K562 (cell line): Measurements from ENCODE around the gene TIMM50. TPM values are rescaled to one million over a fixed set of nuclear protein-coding genes. Genes with fewer than 3 reads are reported as not detected.

ENCODE experiments used
- ATAC-seq: fragments of 200-7000 bp; cut with Tn5 transposase; 3 replicates; pipeline ENCODE4 v1.9.1; 2020; ENCODE audit warnings: moderate library complexity
- BruUV-seq: library from RNA; stranded (reverse); fragments of 400-500 nt; replicated peaks from 2 replicates; lab custom pipeline; 2021; lab: Mats Ljungman, UMichigan
- CTCF ChIA-PET: fragments of 300-600 bp; formaldehyde crosslinking; extraction: SDS; loops from one replicate; lab custom pipeline; 2021; ENCODE audit warnings: low intra/inter-chr PET ratio; lab: Yijun Ruan, JAX
- POLR2A ChIA-PET: fragments of 300-600, 350-650 bp; sonication (Branson Sonifier 250); formaldehyde crosslinking; extraction: SDS; loops from one replicate; lab custom pipeline; 2021; ENCODE audit warnings: antibody characterized with exemption, inconsistent platforms; lab: Yijun Ruan, JAX
- DNase-seq, 4 experiments: peaks; one replicate each; pipeline versions ENCODE4 v3.0.0 to v3.0.0-alpha.2; 2011 to 2018; ENCODE audit warnings: low spot score in 3 of 4, mixed read lengths in 3 of 4; ENCODE audit errors: extremely low read depth in 1 of 4
- FAIRE-seq: peaks from 2 replicates; lab custom pipeline; 2011; peaks lifted over from hg19 to GRCh38; lab: Jason Lieb, UNC
- H2AFZ ChIP-seq: 2 replicates; pipeline ENCODE4 v1.6.0; 2011; ENCODE audit warnings: low read depth, low read length, control low read depth, inconsistent platforms
- H3K27ac ChIP-seq: fragments of 200-600 bp; 3 replicates; pipeline ENCODE4 v1.8.0; 2011; ENCODE audit warnings: low read depth, mild to moderate bottlenecking, control low read depth, inconsistent platforms, low read length, moderate library complexity, mixed read lengths; ENCODE audit errors: extremely low read depth
- H3K27me3 ChIP-seq, 2 experiments: fragments of 300-600 bp in 1 of 2; 2 replicates in 1 of 2; 3 replicates in 1 of 2; pipeline versions ENCODE4 v1.6.0 to v1.8.0; 2011; ENCODE audit warnings: inconsistent platforms in 2 of 2, low read length in 2 of 2, mild to moderate bottlenecking in 1 of 2, mixed read lengths in 1 of 2, moderate library complexity in 1 of 2; ENCODE audit not compliant: control insufficient read depth in 2 of 2, insufficient read depth in 2 of 2
- H3K36me3 ChIP-seq: fragments of 300-600 bp; 3 replicates; pipeline ENCODE4 v1.8.0; 2011; ENCODE audit warnings: mild to moderate bottlenecking, low read length, inconsistent platforms; ENCODE audit not compliant: control insufficient read depth, insufficient read depth
- H3K4me1 ChIP-seq, 2 experiments: fragments of 200-600 bp in 1 of 2; replicated peaks in 1 of 2; 2 replicates in 1 of 2; 3 replicates in 1 of 2; pipeline versions ENCODE4 v1.5.1 to v1.8.0; 2011; ENCODE audit warnings: inconsistent platforms in 2 of 2, low read length in 2 of 2, mild to moderate bottlenecking in 1 of 2, mixed read lengths in 1 of 2, moderate library complexity in 1 of 2; ENCODE audit not compliant: control insufficient read depth in 2 of 2, insufficient read depth in 2 of 2
- H3K4me2 ChIP-seq: 2 replicates; pipeline ENCODE4 v1.6.1; 2011; ENCODE audit warnings: low read length, control low read depth, inconsistent platforms, mixed read lengths; ENCODE audit not compliant: insufficient read depth
- H3K4me3 ChIP-seq: fragments of 200-600 bp; sonication (generic), shearing (Covaris generic); 2 replicates; pipeline ENCODE4 v1.5.1; 2016; ENCODE audit warnings: control low read depth, inconsistent platforms
- H3K79me2 ChIP-seq: fragments of 200-600 bp; 3 replicates; pipeline ENCODE4 v1.8.0; 2011; ENCODE audit warnings: low read length, inconsistent platforms; ENCODE audit not compliant: control insufficient read depth, insufficient read depth
- H3K9ac ChIP-seq, 2 experiments: 2 replicates each; pipeline versions ENCODE4 v1.6.0 to v1.6.1; 2011; ENCODE audit warnings: low read depth in 2 of 2, low read length in 2 of 2, control low read depth in 1 of 2, inconsistent platforms in 1 of 2, mild to moderate bottlenecking in 1 of 2, mixed read lengths in 1 of 2; ENCODE audit not compliant: insufficient read depth in 1 of 2
- H3K9me1 ChIP-seq: one replicate; pipeline ENCODE4 v1.6.0; 2011; ENCODE audit warnings: inconsistent platforms, mild to moderate bottlenecking, low read length, moderate library complexity; ENCODE audit not compliant: control insufficient read depth, insufficient read depth
- H3K9me3 ChIP-seq: replicated peaks from 2 replicates; pipeline ENCODE4 v1.5.1; 2011; ENCODE audit warnings: low read depth, low read length, inconsistent platforms; ENCODE audit not compliant: control insufficient read depth, insufficient read depth
- H4K20me1 ChIP-seq: replicated peaks from 2 replicates; pipeline ENCODE4 v1.6.1; 2011; ENCODE audit warnings: low read length, inconsistent platforms, mixed read lengths; ENCODE audit not compliant: control insufficient read depth, insufficient read depth
- TCF3 ChIP-seq: sonication (generic); formaldehyde crosslinking; IDR thresholded peaks from 2 replicates; pipeline ENCODE4 v1.4.0; 2020; ENCODE audit warnings: mild to moderate bottlenecking, missing genetic modification reagents
- WGBS: fragments of 100-300 bp; shearing (Covaris generic); methylation state at CpG from one replicate; pipeline ENCODE4 v1.1.6; 2016; ENCODE audit warnings: low coverage, mixed read lengths; ENCODE audit not compliant: insufficient coverage; ENCODE audit errors: missing lambda C conversion rate; 5-methylcytosine and 5-hydroxymethylcytosine counted together
- in situ Hi-C: fragments of 300-500 bp; cut with MboI; formaldehyde crosslinking; loops from 4 replicates; pipeline ENCODE4 v1.15.0; 2018; ENCODE audit warnings: inconsistent platforms, mixed read lengths
- intact Hi-C: fragments of 100-400 bp; cut with micrococcal nuclease; formaldehyde crosslinking; loops from 2 replicates; pipeline ENCODE4 v1.14.2; 2022
- polyA plus RNA-seq, 8 experiments: library from polyadenylated mRNA; depleted of rRNA in 4 of 8; stranded (reverse) in 5 of 8; unstranded in 3 of 8; fragments of >200 nt; fragmentation: Nextera tagmentation in 2 of 8; fragmentation: Illumina TruSeq in 1 of 8; extraction: Ambion mirVana in 2 of 8; extraction: Trizol in 1 of 8; gene quantifications; 2 replicates each; pipeline versions ENCODE4 v1.2.1 to v1.2.3, GENCODE V29; 2011 to 2014; ENCODE audit warnings: inconsistent platforms in 1 of 8, missing spikeins in 1 of 8
- total RNA-seq, 7 experiments: library from RNA; depleted of rRNA in 6 of 7; stranded (reverse); fragments of >200 nt in 6 of 7; fragmentation: Illumina TruSeq in 2 of 7; extraction: Trizol in 2 of 7; gene quantifications; 2 replicates each; pipeline versions ENCODE4 v1.2.1 to v1.2.3, GENCODE V29; 2011 to 2021; ENCODE audit warnings: low replicate concordance in 1 of 7
- TF ChIP-seq, protein P1 (sequence below): fragments of 250-450 bp; sonication (Bioruptor Pico); IDR thresholded peaks from 2 replicates; pipeline ENCODE4 v1.8.0; 2021; ENCODE audit warnings: mild to moderate bottlenecking, moderate library complexity
- TF ChIP-seq, protein P2 (sequence below): fragments of 250-450 bp; sonication (Bioruptor Pico); IDR thresholded peaks from 2 replicates; pipeline ENCODE4 v1.5.0; 2021; ENCODE audit warnings: mild to moderate bottlenecking, moderate library complexity
- TF ChIP-seq, protein P3 (sequence below): sonication (generic); formaldehyde crosslinking; IDR thresholded peaks from 2 replicates; pipeline ENCODE4 v1.8.1; 2023; ENCODE audit warnings: missing genetic modification reagents, mild to moderate bottlenecking, borderline replicate concordance
- TF ChIP-seq, protein P4 (sequence below): fragments of 450-650 bp; formaldehyde crosslinking; IDR thresholded peaks from 2 replicates; pipeline ENCODE4 v1.4.0; 2020; ENCODE audit warnings: mild to moderate bottlenecking, moderate library complexity

Gene TIMM50
- total and polyA plus RNA-seq, 9 of the 15 experiments (the other 6 are each of a cell fraction or from before 2014, with no cell fraction given), result 28.3 to 221 (median 170) TPM

DNA sequence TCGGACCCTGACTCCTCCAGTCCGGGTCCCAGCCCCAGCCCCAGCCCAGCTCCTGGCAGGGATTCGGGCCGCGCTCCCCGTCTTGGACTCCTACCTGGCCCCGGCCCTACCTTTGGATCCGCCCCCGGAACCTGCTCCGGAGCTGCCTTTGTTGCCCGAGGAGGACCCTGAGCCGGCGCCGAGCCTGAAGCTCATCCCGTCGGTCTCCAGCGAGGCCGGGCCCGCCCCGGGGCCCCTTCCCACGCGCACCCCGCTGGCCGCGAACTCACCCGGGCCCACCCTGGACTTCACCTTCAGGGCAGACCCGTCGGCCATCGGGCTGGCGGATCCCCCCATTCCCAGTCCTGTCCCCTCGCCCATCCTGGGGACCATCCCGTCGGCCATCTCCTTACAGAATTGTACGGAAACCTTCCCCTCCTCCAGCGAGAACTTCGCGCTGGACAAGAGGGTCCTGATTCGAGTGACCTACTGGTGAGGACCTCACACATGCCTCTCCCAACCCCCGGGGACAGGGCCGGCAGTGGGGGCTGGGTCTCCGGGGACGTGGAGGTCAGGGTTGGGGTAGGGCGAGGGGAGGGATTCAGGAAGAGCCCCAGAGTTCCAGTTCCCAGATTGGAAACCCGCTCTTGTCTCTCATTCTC lies 35.0 kb downstream of the TIMM50 start:
- POLR2A ChIA-PET, result no interaction called here
- in situ Hi-C loops (no loop called here), intact Hi-C loops (no loop called here)
- Histone ChIP-seq H3K79me2 (no peaks in the 10 kb centered on the region), H2AFZ (no peak overlapping the region), H4K20me1 (no peaks in the 10 kb centered on the region), H3K4me3 (no peak overlapping the region), H3K9ac (no peak overlapping the region; a peak in 1 of 4 replicates), H3K36me3 (no peaks in the 10 kb centered on the region), H3K9me3 (no peaks in the 10 kb centered on the region), H3K4me2 (no peak overlapping the region), H3K27me3 (peaks cover 4 to 19% of the 10 kb centered on the region in 2 experiments; a peak in 4 of 5 replicates), H3K9me1 (no peaks in the 10 kb centered on the region), H3K4me1 (peaks cover 21 to 32% of the 10 kb centered on the region in 2 experiments; a peak in 4 of 5 replicates), H3K27ac (no peak overlapping the region)
- 80% methylated on average over 23 of the region's 44 CpGs for WGBS
- BruUV-seq, result no TSS peak
- no peak for ATAC-seq
- CTCF ChIA-PET, result no interaction called here
- no peak for FAIRE-seq
- TF ChIP-seq, protein P1, sequence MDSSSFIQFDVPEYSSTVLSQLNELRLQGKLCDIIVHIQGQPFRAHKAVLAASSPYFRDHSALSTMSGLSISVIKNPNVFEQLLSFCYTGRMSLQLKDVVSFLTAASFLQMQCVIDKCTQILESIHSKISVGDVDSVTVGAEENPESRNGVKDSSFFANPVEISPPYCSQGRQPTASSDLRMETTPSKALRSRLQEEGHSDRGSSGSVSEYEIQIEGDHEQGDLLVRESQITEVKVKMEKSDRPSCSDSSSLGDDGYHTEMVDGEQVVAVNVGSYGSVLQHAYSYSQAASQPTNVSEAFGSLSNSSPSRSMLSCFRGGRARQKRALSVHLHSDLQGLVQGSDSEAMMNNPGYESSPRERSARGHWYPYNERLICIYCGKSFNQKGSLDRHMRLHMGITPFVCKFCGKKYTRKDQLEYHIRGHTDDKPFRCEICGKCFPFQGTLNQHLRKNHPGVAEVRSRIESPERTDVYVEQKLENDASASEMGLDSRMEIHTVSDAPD (CRISPR knock-in tag), result no peak
- no peak for TF ChIP-seq TCF3 (CRISPR knock-in tag)
- TF ChIP-seq, protein P2, sequence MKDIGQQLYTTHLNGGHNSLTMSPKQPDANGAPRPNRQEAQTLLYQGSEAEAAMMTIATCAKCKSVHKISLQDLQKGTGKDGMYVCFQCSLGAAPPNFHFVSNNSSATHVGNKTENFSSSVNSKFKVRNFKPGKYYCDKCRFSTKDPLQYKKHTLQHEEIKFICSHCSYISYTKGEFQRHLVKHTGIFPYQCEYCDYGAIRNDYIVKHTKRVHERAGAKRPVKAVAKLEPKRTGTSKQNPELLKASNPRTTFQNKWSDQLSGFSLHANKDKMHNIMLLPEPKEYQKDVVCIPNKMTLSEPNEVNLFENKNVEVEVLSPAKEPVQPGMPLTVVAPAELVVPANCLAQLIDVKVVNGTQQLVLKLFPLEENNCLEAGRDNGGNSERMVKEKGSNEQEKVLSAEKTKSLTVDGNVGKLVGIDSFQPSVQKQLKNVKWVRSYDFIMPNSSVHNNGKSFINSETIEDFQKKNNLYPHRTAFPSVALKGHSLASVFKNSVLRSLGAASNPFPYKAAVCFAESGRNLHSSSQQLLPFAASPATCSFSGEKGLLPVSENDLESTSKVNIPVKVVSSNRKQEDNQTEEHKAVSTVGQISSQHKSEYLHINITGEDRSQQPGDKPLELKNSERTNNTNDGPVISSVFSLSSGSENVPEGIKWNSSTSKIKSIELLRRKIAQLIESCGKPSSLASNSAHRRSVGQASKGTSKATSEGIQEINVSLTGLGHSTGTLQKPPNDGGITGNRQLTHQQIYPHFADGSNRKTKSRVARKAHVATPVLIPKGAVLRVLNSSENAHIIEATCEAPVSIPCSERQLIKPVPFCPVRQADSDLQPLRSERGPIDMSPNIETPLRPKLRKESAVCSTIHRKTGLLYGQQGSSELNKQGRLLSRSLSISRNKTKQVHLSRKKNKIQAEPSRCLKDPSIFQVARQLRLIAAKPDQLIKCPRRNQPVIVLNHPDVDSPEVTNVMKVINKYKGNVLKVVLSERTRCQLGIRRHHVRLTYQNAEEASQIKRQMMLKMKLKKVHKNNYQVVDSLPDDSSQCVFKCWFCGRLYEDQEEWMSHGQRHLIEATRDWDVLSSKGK (CRISPR knock-in tag), result no peak
- TF ChIP-seq, protein P3, sequence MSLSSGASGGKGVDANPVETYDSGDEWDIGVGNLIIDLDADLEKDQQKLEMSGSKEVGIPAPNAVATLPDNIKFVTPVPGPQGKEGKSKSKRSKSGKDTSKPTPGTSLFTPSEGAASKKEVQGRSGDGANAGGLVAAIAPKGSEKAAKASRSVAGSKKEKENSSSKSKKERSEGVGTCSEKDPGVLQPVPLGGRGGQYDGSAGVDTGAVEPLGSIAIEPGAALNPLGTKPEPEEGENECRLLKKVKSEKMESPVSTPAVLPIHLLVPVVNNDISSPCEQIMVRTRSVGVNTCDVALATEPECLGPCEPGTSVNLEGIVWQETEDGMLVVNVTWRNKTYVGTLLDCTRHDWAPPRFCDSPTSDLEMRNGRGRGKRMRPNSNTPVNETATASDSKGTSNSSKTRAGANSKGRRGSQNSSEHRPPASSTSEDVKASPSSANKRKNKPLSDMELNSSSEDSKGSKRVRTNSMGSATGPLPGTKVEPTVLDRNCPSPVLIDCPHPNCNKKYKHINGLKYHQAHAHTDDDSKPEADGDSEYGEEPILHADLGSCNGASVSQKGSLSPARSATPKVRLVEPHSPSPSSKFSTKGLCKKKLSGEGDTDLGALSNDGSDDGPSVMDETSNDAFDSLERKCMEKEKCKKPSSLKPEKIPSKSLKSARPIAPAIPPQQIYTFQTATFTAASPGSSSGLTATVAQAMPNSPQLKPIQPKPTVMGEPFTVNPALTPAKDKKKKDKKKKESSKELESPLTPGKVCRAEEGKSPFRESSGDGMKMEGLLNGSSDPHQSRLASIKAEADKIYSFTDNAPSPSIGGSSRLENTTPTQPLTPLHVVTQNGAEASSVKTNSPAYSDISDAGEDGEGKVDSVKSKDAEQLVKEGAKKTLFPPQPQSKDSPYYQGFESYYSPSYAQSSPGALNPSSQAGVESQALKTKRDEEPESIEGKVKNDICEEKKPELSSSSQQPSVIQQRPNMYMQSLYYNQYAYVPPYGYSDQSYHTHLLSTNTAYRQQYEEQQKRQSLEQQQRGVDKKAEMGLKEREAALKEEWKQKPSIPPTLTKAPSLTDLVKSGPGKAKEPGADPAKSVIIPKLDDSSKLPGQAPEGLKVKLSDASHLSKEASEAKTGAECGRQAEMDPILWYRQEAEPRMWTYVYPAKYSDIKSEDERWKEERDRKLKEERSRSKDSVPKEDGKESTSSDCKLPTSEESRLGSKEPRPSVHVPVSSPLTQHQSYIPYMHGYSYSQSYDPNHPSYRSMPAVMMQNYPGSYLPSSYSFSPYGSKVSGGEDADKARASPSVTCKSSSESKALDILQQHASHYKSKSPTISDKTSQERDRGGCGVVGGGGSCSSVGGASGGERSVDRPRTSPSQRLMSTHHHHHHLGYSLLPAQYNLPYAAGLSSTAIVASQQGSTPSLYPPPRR (CRISPR knock-in tag), result no peak
- TF ChIP-seq, protein P4, sequence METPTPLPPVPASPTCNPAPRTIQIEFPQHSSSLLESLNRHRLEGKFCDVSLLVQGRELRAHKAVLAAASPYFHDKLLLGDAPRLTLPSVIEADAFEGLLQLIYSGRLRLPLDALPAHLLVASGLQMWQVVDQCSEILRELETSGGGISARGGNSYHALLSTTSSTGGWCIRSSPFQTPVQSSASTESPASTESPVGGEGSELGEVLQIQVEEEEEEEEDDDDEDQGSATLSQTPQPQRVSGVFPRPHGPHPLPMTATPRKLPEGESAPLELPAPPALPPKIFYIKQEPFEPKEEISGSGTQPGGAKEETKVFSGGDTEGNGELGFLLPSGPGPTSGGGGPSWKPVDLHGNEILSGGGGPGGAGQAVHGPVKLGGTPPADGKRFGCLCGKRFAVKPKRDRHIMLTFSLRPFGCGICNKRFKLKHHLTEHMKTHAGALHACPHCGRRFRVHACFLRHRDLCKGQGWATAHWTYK (CRISPR knock-in tag), result no peak
- DNase-seq, result no peak
